SK-N-MC (cell line): ENCODE data around the gene NLGN1.

Experiments used
- EZH2 ChIP-seq: fragments of 200-600 bp; sonication (generic); IDR thresholded peaks from one replicate; pipeline ENCODE4 v1.6.1; 2017; ENCODE audit warnings: antibody characterized with exemption
- POLR2AphosphoS5 ChIP-seq: IDR thresholded peaks from 2 replicates; pipeline ENCODE4 v1.6.1; 2012; ENCODE audit warnings: mild to moderate bottlenecking, low read depth, low read length, borderline replicate concordance

GRCh38 chr3:174102866-174103265 lies 705.3 kb downstream of the NLGN1 start:
- TF ChIP-seq POLR2AphosphoS5 (no peak), EZH2 (no peak)
